ENCODE data around the gene CASZ1.

Gene CASZ1

GRCh38 chr1:10744654-10745238 is 51.7 kb downstream of the CASZ1 start:
- no peak for DNase-seq

- no peak for DNase-seq
These were observed 52.4 kb downstream of the CASZ1 start for GRCh38 chr1:10744029-10744428.

GRCh38 chr1:10741696-10742095 is 54.8 kb downstream of the CASZ1 start:
- no peak for DNase-seq

- no peak for DNase-seq
These were observed 56.3 kb downstream of the CASZ1 start for GRCh38 chr1:10740123-10740522.

GRCh38 chr1:10739589-10739988 is 56.9 kb downstream of the CASZ1 start:
- DNase-seq, result no peak

GRCh38 chr1:10738061-10739058 is 58.1 kb downstream of the CASZ1 start:
- DNase-seq, result peak; percentile 60

- DNase-seq, result peak; percentile 33
These were observed 58.8 kb downstream of the CASZ1 start for GRCh38 chr1:10737651-10738050.

- peak; percentile 98 for DNase-seq
These were observed 59.5 kb downstream of the CASZ1 start for GRCh38 chr1:10736634-10737586.

- no peak for DNase-seq
These were observed 60.7 kb downstream of the CASZ1 start for GRCh38 chr1:10735563-10736305.

- DNase-seq, result peak; percentile 63
These were observed 61.4 kb downstream of the CASZ1 start for GRCh38 chr1:10734962-10735544.

- peak; percentile 83 for DNase-seq
These were observed 62.1 kb downstream of the CASZ1 start for GRCh38 chr1:10734375-10734774.

GRCh38 chr1:10733474-10734366 is 62.7 kb downstream of the CASZ1 start:
- peak; percentile 95 for DNase-seq

GRCh38 chr1:10730985-10731384 is 65.5 kb downstream of the CASZ1 start:
- DNase-seq, result no peak

GRCh38 chr1:10728595-10729410 is 67.6 kb downstream of the CASZ1 start:
- DNase-seq, result peak; percentile 77

GRCh38 chr1:10727751-10728232 is 68.7 kb downstream of the CASZ1 start:
- peak; percentile 92 for DNase-seq

GRCh38 chr1:10726355-10726754 is 70.1 kb downstream of the CASZ1 start:
- no peak for DNase-seq

- peak; percentile 73 for DNase-seq
These were observed 71.2 kb downstream of the CASZ1 start for GRCh38 chr1:10724948-10725847.

GRCh38 chr1:10724511-10724910 is 71.9 kb downstream of the CASZ1 start:
- DNase-seq, result no peak
